GM12872 (cell line): ENCODE data around the gene HAS3.

Source experiments
- CTCF ChIP-seq: IDR thresholded peaks from 3 replicates; pipeline ENCODE4 v1.5.1; 2011; ENCODE audit warnings: low read depth, mild to moderate bottlenecking, low read length, moderate library complexity; ENCODE audit not compliant: insufficient read depth

HAS3 gene

GRCh38 chr16:69083306-69083941 lies 22.0 kb upstream of the HAS3 start:
- peak; percentile 17; the same call in 1 of the 3 replicates for TF ChIP-seq CTCF

- no peak for TF ChIP-seq CTCF
These were observed 21.2 kb upstream of the HAS3 start for GRCh38 chr16:69084289-69084688.

GRCh38 chr16:69085032-69085695 lies 20.3 kb upstream of the HAS3 start:
- TF ChIP-seq CTCF = no peak

GRCh38 chr16:69087161-69087581 lies 18.3 kb upstream of the HAS3 start:
- TF ChIP-seq CTCF = no peak

GRCh38 chr16:69088684-69089083 lies 16.8 kb upstream of the HAS3 start:
- no peak for TF ChIP-seq CTCF

- no peak for TF ChIP-seq CTCF
These were observed 16.2 kb upstream of the HAS3 start for GRCh38 chr16:69089091-69089910.

- no peak for TF ChIP-seq CTCF
These were observed 11.5 kb upstream of the HAS3 start for GRCh38 chr16:69093974-69094373.
